Epithelial cell of proximal tubule (primary cell): ENCODE results near the gene AFF3. TPM values are rescaled to one million over a fixed set of nuclear protein-coding genes. Genes with fewer than 3 reads are reported as not detected.

Source experiments
- DNase-seq: peaks from one replicate; pipeline ENCODE4 v3.0.0-alpha.2; 2011; ENCODE audit warnings: low read depth
- H3K4me3 ChIP-seq: 2 replicates; pipeline ENCODE4 v1.5.1; 2011; ENCODE audit warnings: low read depth, mild to moderate bottlenecking, low read length
- CTCF ChIP-seq: conservative IDR thresholded peaks from 2 replicates; pipeline ENCODE4 v1.5.1; 2012; ENCODE audit warnings: low read depth, mild to moderate bottlenecking, low read length
- total RNA-seq: library from RNA; depleted of rRNA; stranded (reverse); fragments of >200 nt; gene quantifications from 2 replicates; pipeline ENCODE4 v1.2.3, GENCODE V29; 2015

Gene AFF3
- total RNA-seq, 1 donor from 2014 or later = 0.35 TPM

GRCh38 chr2:99605036-99605435 lies 537.4 kb downstream of the AFF3 start:
- no peak overlapping the region for H3K4me3 ChIP-seq
- TF ChIP-seq CTCF = no peak
- no peak for DNase-seq

GRCh38 chr2:99602476-99602875 lies 539.9 kb downstream of the AFF3 start:
- no peak for TF ChIP-seq CTCF
- H3K4me3 ChIP-seq = no peak overlapping the region
- peak; percentile 12 for DNase-seq

GRCh38 chr2:99600981-99601651 lies 541.3 kb downstream of the AFF3 start:
- DNase-seq = no peak
- H3K4me3 ChIP-seq = no peak overlapping the region
- no peak for TF ChIP-seq CTCF

GRCh38 chr2:99598441-99598840 lies 543.9 kb downstream of the AFF3 start:
- no peak for TF ChIP-seq CTCF
- DNase-seq = no peak
- H3K4me3 ChIP-seq = no peak overlapping the region

- TF ChIP-seq CTCF = no peak
- no peak overlapping the region for H3K4me3 ChIP-seq
- no peak for DNase-seq
Observed at GRCh38 chr2:99597616-99598015, 544.8 kb downstream of the AFF3 start.

- TF ChIP-seq CTCF = no peak
- DNase-seq = no peak
- no peak overlapping the region for H3K4me3 ChIP-seq
Observed at GRCh38 chr2:99595373-99595772, 547.0 kb downstream of the AFF3 start.

GRCh38 chr2:99593692-99594427 lies 548.5 kb downstream of the AFF3 start:
- no peak for DNase-seq
- TF ChIP-seq CTCF = no peak
- no peak overlapping the region for H3K4me3 ChIP-seq
